ENCODE measurements around the gene NOL12. TPM values are rescaled to one million over a fixed set of nuclear protein-coding genes. Genes with fewer than 3 reads are reported as not detected.
"Not testable (repeated sequence)": the region's sequence is repeated elsewhere in the genome, so short reads cannot be mapped to it uniquely, and the experiment has no call there.

NOL12 gene
- total RNA-seq, 2 donors from 2014 or later: 21.9 to 26.8 TPM

- peaks cover 34% of the 10 kb centered on the region for H3K36me3 Mint-ChIP-seq (ENCODE audit: low read depth)
- no peaks in the 10 kb centered on the region for H3K9me3 Mint-ChIP-seq
- H3K27me3 Mint-ChIP-seq (ENCODE audit: insufficient read depth): no peaks in the 10 kb centered on the region
- Histone ChIP-seq H3K27me3 (ENCODE audit: control insufficient read depth, insufficient read depth, low read length, poor library complexity, severe bottlenecking) (no peaks in the 10 kb centered on the region), H3K4me1 (ENCODE audit: control insufficient read depth, insufficient read depth, low read length) (peaks cover 4% of the 10 kb centered on the region), H3K4me3 (ENCODE audit: low read length) (no peak overlapping the region), H3K27ac (ENCODE audit: low read depth, low read length) (no peak overlapping the region), H3K9ac (ENCODE audit: extremely low read depth, low read length, poor library complexity, severe bottlenecking) (no peak overlapping the region), H3K9me3 (ENCODE audit: control insufficient read depth, low read length) (no peaks in the 10 kb centered on the region), H3K36me3 (ENCODE audit: control insufficient read depth, insufficient read depth, low read length) (peaks cover 11% of the 10 kb centered on the region)
- no peak for TF ChIP-seq CTCF (conservative IDR thresholded peaks at IDR 0.05)
- DNase-seq: no peak
- no peak overlapping the region for H3K4me3 Mint-ChIP-seq
- no peak overlapping the region for H3K27ac Mint-ChIP-seq
- 93 to 97% methylated on average over 10 to 14 of the region's 14 CpGs for WGBS, 2 experiments (ENCODE audit: insufficient coverage in 1 of 2, insufficient read length in 1 of 2)
- peaks cover 11% of the 10 kb centered on the region for H3K4me1 Mint-ChIP-seq
Measured at GRCh38 chr22:37654563-37655251, 31.4 kb upstream of the NOL12 start.

- Histone ChIP-seq H3K27me3 (ENCODE audit: control insufficient read depth, insufficient read depth, low read length, poor library complexity, severe bottlenecking) (no peaks in the 10 kb centered on the region), H3K4me1 (ENCODE audit: control insufficient read depth, insufficient read depth, low read length) (peaks cover 6% of the 10 kb centered on the region), H3K4me3 (ENCODE audit: low read length) (no peak overlapping the region), H3K27ac (ENCODE audit: low read depth, low read length) (no peak overlapping the region), H3K9ac (ENCODE audit: extremely low read depth, low read length, poor library complexity, severe bottlenecking) (no peak overlapping the region), H3K36me3 (ENCODE audit: control insufficient read depth, insufficient read depth, low read length) (peaks cover 6% of the 10 kb centered on the region), H3K9me3 (ENCODE audit: control insufficient read depth, low read length) (no peaks in the 10 kb centered on the region)
- TF ChIP-seq CTCF (conservative IDR thresholded peaks at IDR 0.05): no peak
- no peaks in the 10 kb centered on the region for H3K9me3 Mint-ChIP-seq
- no peak overlapping the region for H3K27ac Mint-ChIP-seq
- H3K4me1 Mint-ChIP-seq: peaks cover 16% of the 10 kb centered on the region
- H3K36me3 Mint-ChIP-seq (ENCODE audit: low read depth): peaks cover 29% of the 10 kb centered on the region
- DNase-seq: no peak
- H3K27me3 Mint-ChIP-seq (ENCODE audit: insufficient read depth): no peaks in the 10 kb centered on the region
- WGBS, 2 experiments (ENCODE audit: insufficient coverage in 1 of 2, insufficient read length in 1 of 2): 83% methylated on average over 16 of the region's 17 CpGs; no CpG with 5 or more reads in 1 of the 2 experiments
- H3K4me3 Mint-ChIP-seq: no peak overlapping the region
Measured at GRCh38 chr22:37655252-37655563, 30.9 kb upstream of the NOL12 start.

DNA sequence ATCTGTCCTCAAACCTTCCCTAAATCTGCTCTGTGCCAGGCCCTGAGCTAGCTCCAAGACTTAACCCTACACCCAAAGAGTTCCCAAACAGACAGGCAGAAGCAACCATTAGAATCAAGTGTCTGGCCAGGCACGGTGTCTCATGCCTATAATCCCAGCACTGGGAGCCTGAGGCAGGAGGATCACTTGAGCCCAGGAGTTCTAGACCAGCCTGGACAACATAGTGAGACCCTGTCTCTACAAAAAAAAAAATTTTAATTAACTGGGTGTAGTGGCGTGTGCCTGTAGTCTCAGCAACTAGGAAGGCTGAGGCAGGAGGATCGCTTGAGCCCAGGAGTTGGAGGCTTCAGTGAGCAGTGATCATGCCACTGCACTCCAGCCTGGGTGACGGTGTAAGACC, 29.6 kb upstream of the NOL12 start:
- peaks cover 21% of the 10 kb centered on the region for H3K36me3 Mint-ChIP-seq (ENCODE audit: low read depth)
- not testable (repeated sequence) for H3K27me3 Mint-ChIP-seq (ENCODE audit: insufficient read depth); H3K4me1 ChIP-seq (ENCODE audit: control insufficient read depth, insufficient read depth, low read length); DNase-seq; H3K9me3 Mint-ChIP-seq; H3K27me3 ChIP-seq (ENCODE audit: control insufficient read depth, insufficient read depth, low read length, poor library complexity, severe bottlenecking); H3K4me3 ChIP-seq (ENCODE audit: low read length); H3K27ac Mint-ChIP-seq; H3K9me3 ChIP-seq (ENCODE audit: control insufficient read depth, low read length); H3K9ac ChIP-seq (ENCODE audit: extremely low read depth, low read length, poor library complexity, severe bottlenecking); H3K27ac ChIP-seq (ENCODE audit: low read depth, low read length); H3K36me3 ChIP-seq (ENCODE audit: control insufficient read depth, insufficient read depth, low read length); H3K4me3 Mint-ChIP-seq
- H3K4me1 Mint-ChIP-seq: peaks cover 28% of the 10 kb centered on the region
- WGBS, 2 experiments (ENCODE audit: insufficient coverage in 1 of 2, insufficient read length in 1 of 2): 93% methylated on average over 4 of the region's 4 CpGs
